ENCODE results near the gene PLXNB1.
"Not testable (repeated sequence)": the region's sequence is repeated elsewhere in the genome, so short reads cannot be mapped to it uniquely, and the experiment has no call there.

Gene PLXNB1

GRCh38 chr3:48405971-48406370, 23.9 kb downstream of the PLXNB1 start:
- DNase-seq (ENCODE audit: low spot score), result no peak

GRCh38 chr3:48405343-48405881, 24.5 kb downstream of the PLXNB1 start:
- no peak for DNase-seq (ENCODE audit: low spot score)

GRCh38 chr3:48404440-48405342, 25.2 kb downstream of the PLXNB1 start:
- no peak for DNase-seq (ENCODE audit: low spot score)

- DNase-seq (ENCODE audit: low spot score), result no peak
Observed at GRCh38 chr3:48403533-48404439, 26.1 kb downstream of the PLXNB1 start.

GRCh38 chr3:48402907-48403306, 27.0 kb downstream of the PLXNB1 start:
- no peak for DNase-seq (ENCODE audit: low spot score)

DNA sequence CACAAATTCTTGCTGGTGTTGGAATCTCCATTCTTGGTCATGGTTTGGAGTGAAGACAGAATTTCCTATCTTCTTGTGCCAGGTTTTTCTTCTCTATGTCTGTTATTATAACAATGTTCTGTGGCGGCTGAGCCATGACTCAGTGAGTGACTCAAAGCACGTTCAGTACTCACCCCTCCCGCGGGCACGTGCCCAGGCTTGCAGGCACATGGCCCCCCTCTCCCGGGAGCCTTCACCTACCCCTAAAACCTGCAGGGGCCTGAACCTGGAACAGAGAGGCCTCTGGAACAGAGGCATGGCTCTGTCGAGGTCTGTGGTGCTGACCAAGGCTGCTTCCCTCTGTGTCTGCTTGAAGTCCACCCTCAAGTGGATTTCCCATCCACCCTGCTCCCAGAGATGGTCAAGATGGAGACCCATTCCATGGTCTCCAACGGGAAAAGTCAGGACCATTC, 27.6 kb downstream of the PLXNB1 start:
- no peak for DNase-seq (ENCODE audit: low spot score)

DNA sequence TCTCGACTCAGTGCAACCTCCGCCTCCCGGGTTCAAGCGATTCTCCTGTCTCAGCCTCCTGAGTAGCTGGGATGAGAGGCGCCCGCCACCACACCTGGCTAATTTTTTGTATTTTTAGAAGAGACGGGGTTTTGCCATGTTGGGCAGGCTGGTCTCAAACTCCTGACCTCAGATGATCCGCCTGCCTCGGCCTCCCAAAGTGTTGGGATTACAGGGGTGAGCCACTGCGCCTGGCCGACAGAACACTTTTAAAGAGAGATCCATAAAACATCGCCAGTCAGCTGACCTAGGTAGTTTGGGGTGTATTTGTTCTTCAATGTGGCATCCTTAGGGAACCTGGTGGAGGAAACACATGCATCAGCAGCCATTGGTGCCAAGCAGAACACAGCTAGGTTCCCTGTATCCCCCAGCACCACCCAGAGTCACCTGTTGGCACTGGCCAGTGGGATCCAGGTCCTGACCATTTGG, 28.4 kb downstream of the PLXNB1 start:
- not testable (repeated sequence) for DNase-seq (ENCODE audit: low spot score)

- peak; percentile 80 for DNase-seq (ENCODE audit: low spot score)
Observed at GRCh38 chr3:48400824-48401433, 29.0 kb downstream of the PLXNB1 start.

DNA sequence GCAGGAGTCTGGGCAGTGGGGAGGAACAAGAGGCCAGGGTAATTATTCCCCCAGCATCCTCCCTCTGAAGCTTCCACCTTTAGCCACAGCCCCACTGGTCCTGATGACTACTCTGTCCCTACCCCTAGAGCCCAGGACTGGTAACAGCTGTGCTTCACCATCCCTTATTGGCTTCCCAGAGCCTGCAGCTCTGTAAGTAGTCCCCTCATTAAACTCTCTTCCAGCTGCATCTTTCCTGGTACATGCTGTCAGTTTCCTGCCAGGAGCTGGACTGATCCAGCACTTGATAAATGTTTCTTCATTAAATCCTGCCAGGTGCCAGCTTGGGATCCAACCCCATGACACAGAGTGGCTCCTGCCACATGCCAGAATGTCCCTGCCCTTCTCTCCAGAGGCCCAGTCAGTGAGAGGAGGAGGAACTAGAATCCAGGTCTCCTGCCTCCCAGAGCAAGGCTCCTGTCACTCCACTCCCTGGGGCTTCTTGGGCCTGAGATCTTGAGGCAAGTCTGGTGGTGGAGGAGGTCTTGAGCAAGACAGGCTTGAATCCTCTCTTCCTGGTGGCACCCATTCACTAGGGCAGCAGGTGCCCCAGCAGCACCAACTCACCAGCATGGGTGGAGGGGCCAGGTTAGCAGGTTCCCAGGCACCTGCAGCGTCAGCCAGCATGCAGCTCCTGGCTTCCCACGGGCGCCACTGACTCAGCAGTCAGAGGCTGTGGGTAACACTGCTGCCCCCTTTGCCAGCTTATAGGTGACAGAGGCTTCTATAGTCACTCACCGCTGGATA, 30.3 kb downstream of the PLXNB1 start:
- no peak for DNase-seq (ENCODE audit: low spot score)

GRCh38 chr3:48398701-48399386, 31.0 kb downstream of the PLXNB1 start:
- no peak for DNase-seq (ENCODE audit: low spot score)

DNA sequence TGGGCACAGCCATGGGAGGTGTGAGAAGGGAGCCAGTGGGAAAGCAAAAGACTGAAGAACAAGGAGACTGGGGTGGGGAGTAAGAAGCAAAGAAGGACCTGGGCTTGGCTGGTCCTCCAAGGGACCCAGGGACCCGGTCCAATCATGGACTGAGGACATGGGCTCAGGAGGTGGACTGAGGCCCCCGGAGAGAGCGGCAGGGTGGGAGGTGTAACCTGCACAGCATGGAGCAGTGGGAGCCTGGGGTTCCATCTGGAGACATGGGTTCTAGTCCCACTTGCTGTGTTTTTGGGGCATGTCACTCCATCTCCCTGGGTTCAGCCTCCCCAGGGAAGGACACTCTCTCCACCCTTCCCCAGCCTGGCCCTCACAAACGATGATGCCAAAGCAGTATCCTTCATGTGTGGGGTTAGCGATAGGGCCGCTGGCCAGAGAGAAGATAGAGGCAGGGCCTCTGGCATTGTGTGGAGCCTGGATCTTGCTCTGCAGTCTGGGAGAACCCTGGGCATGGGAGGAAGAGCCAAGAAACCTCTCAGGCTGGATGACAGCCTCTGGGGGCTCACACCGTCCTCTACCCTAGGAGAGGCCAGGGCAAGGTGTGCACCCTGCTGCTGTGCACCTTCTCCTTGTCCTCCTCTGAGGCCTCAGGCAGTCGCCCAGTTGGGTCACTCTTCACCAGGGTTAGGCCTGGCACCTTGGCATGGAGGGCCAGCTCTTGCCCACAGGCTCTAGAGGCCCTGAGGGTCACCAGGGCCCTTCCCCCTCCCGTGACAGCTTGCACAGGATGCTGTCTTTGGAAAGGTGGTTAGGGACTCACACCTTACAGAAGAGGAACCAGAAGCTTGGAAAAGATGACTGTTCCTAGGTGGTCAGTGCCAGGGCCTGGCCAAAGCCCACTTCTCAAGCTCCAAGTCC, 31.9 kb downstream of the PLXNB1 start:
- no peak for DNase-seq (ENCODE audit: low spot score)

DNA sequence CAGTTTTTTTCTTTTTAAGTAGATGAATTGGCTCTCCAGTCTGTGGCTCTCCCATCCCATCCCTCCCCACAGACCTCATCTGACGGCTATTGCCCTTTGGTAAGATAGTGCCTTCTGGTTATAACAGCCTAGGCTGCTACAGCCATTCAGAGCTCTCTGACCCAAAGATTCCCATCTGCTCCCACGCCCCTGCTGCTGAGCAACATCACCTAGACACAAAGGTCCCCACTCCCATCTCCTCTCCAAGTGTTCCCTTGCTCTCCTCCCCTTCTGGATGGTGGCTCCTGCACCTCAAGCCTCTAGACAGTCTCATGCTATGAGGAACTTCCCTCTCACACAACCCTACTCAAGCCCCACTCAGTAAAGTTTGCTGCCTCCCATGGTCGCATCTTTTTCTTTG, 34.2 kb downstream of the PLXNB1 start:
- DNase-seq (ENCODE audit: low spot score), result no peak

- no peak for DNase-seq (ENCODE audit: low spot score)
Observed at GRCh38 chr3:48394391-48394790, 35.5 kb downstream of the PLXNB1 start.

DNA sequence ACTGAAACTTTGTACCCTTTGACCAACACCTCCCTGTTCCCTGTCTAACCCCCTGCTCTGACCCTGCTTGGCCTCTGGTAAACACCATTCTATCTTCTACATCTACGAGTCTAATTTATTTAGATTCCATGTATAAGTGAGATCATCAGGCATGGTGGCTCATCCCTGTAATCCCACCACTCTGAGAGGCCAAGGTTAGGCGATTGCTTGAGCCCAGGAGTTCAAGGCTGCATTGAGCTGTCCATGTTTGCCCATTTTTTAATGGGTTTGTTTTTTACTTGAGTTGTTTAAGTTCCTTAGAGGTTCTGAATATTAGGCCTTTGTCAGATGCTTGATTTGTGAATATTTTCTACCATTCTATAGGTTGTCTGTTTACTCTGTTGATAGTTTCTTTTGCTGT, 40.9 kb downstream of the PLXNB1 start:
- no peak for DNase-seq (ENCODE audit: low spot score)

DNA sequence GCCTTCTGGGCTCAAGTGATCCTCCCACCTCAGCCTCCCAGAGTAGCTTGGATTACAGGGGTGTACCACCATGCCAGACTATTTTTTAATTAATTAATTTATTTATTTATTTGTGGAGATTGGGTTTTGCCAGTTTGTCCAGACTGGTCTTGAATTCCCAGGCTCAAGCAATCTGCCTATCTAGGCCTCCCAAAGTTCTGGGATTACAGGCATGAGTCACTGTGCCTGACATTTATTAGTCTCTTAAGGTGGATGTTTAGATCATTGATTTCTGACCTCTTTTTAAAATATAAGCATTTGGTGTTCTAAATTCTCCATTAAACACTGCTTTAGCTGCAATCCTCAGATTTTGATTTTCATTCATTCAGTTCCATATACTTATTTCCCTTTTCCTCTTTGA, 42.3 kb downstream of the PLXNB1 start:
- DNase-seq (ENCODE audit: low spot score), result no peak

- DNase-seq (ENCODE audit: low spot score), result no peak
Observed at GRCh38 chr3:48372862-48373435, 56.9 kb downstream of the PLXNB1 start.

DNA sequence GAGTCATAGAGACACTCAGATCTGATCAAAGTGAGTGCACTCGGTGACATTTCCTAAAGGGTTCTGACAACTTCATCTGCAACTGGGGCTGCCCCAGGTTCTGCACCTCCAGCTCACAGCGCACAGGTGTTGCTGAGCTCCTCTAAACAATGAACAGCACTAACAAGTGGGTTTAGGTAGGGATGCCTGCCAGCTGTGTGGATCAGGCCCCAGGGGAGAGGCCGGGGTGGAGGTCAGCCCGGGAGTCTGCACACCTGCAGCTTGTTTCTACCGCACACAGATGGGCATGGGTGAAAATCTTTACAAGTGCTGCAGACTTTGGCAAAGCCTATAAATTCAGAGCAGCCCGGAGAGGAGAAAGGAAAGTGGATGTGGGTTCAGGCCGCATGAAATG, 57.5 kb downstream of the PLXNB1 start:
- DNase-seq (ENCODE audit: low spot score), result no peak

DNA sequence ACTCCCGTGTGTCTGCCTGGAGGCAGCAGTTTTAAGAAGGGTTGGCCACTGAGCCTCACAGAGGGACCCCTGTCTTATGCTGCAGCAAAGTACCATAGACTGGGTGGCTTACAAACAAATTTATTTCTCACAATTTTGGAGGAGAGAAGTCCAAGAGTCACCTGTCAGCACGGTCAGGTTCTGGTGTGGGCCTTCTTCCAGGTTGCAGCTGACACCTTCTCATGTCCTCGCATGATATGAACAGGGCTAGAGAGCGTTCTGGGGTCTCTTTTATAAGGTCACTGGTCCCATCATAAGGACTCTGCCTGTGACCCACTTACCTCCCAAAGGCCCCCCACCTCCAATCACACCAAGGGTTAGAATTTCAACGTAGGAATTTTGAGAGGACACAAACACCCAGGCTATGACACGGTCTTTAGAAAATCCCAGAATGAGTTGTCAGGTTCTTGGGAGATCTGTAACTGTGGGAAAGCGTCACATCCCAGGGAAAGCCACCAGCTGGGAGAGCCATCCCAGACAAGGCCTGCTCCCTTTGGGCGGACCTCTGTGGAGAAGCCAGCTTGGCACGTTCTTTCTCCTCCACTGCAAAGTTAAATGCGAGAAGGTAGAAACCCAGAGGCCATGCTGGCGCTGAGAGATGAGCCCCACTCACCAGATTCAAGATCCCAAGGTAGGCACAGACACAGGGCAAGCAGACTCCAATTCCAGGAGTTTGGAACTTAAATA, 58.1 kb downstream of the PLXNB1 start, which contains the start of gene FBXW12:
Gene FBXW12 (plus strand): TSS at position 569 of the 726 bp plus-strand sequence. CDS start 549 bp downstream, outside the sequence.
- no peak for DNase-seq (ENCODE audit: low spot score)
